Activated naive CD4-positive, alpha-beta T cell treated with Interleukin-2 at 50 U/mL for 16 hours (primary cell): ENCODE results near the gene PFN3.

Experiments used
- DNase-seq: peaks from one replicate; pipeline ENCODE4 v3.0.0-alpha.2; 2020

PFN3 gene

DNA sequence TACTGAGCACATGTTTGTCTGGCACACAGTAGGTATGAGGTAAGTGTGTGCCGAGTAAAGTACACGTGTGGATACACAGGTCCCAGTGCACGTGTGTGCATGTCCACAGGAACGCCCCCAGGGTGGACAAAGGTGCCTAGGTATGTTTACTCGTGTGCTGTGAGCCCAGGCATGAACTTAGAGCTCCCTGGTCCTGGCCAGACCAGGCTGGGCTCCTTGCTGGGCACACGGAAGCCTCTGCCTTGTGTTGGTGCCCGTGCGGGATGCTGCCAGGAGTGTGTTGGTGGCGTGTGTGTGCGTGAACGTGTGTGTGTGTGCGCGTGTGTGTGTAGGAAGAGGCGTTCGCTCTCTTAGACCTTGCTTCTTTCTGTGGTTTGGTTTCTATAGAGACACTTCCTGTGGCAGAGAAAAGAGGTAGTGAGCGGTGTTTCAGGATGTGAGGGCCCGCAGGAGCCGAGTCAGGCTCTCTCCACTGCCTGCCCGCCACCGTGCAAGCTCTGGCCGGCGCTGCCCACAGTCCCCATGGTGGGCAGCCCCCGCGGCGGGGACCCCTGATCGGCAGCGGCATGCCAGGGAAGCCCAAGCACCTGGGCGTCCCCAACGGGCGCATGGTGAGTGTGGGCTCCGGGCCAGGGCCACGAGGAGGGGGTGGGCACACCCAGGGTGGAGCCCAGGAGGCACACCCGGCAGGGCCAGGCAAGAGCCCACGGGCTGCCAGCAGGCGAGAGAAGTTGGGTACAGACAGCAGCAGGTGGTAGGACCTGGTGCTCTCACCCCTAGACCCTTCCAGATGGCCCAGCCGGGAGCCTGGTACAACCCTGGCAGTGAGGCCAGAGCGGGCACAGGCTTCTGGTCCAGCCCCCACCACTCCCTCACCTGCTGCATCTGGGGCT lies 42.8 kb downstream of the PFN3 start, which contains the start of gene RGS14:
RGS14 (plus strand) TSS at position 466 of the 893 bp plus-strand sequence; CDS start at position 567, 101 bp downstream.
- DNase-seq, result peak; percentile 69

- DNase-seq, result no peak
These were observed 43.4 kb downstream of the PFN3 start for GRCh38 chr5:177357146-177357458.

- DNase-seq, result no peak
These were observed 43.7 kb downstream of the PFN3 start for GRCh38 chr5:177356746-177357145.

DNA sequence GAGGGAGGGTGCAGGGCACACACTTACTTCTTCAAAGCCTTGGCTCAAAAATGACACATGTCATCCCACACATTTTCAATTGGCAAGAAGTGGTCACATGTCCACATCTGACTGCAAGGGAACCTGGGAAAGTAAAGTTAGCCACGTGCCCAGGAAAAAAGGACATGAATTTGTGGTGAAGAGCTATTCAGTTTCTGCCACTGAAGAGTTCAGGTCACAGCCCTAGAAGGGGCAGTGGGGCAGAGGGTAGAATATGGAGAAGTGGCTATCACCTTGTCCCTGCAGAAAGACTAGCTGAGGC lies 44.6 kb downstream of the PFN3 start:
- no peak for DNase-seq

DNA sequence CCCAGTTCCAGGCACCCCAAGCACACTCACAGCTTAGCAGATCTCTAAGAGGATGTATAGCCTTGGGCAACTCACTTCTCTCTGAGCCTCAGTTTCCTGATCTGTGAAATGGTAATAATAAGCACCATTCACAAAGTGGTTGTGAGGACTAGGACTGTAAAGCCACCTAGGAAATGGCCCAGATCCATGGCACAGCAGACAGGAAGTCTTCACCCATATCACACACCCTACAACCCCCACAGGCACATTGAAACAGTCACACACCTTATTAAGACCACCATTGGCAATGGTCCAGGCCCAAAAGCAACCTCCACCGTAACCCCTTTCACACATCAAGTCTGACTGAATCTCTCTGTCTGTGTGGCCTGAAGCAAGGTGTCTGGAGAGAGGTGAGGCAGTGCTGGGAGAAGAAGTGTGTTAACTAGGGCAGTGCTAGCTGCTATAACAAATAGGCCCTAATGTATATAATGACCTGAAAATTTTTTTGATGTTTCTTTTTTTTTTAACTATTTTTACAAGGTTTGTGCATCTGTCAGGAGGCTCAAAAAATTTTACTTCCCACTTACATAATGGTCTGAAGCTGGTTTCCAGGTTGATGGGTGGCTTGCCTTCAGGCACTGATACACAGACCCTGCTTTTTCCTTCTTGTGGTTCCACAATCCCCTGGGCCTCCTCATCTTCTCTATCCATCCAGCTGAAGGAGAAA lies 45.1 kb downstream of the PFN3 start:
- no peak for DNase-seq

- no peak for DNase-seq
These were observed 45.8 kb downstream of the PFN3 start for GRCh38 chr5:177354711-177355110.

GRCh38 chr5:177354256-177354655 lies 46.2 kb downstream of the PFN3 start:
- no peak for DNase-seq

- DNase-seq, result no peak
These were observed 47.4 kb downstream of the PFN3 start for GRCh38 chr5:177353093-177353492.

GRCh38 chr5:177351392-177352329 lies 48.8 kb downstream of the PFN3 start, which contains the start of gene LMAN2:
LMAN2 (minus strand) TSS chr5:177351668; CDS start chr5:177351647, 21 bp downstream.
- peak; percentile 91 for DNase-seq

GRCh38 chr5:177350776-177351391 lies 49.6 kb downstream of the PFN3 start:
- DNase-seq, result no peak
